GM12892 (cell line): ENCODE data around the gene RHNO1.
"Not testable (repeated sequence)": the region's sequence is repeated elsewhere in the genome, so short reads cannot be mapped to it uniquely, and the experiment has no call there.

ENCODE experiments used
- POLR2A ChIP-seq: IDR thresholded peaks from 2 replicates; pipeline ENCODE4 v1.6.1; 2011; ENCODE audit warnings: low read depth, low read length, control low read depth
- POLR2AphosphoS5 ChIP-seq: IDR thresholded peaks from 2 replicates; pipeline ENCODE4 v1.6.1; 2011; ENCODE audit warnings: low read depth, low read length, control low read depth
- TAF1 ChIP-seq: IDR thresholded peaks from 2 replicates; pipeline ENCODE4 v1.6.1; 2011; ENCODE audit warnings: low read depth, mild to moderate bottlenecking, control low read depth, low read length, borderline replicate concordance

GRCh38 chr12:2868986-2869632, 7.9 kb upstream of the RHNO1 start:
- TF ChIP-seq TAF1, POLR2AphosphoS5, POLR2A: not testable (repeated sequence)
